Breast epithelium (tissue), 4 donors: ENCODE data around the gene FOXA1. TPM values are rescaled to one million over a fixed set of nuclear protein-coding genes. Genes with fewer than 3 reads are reported as not detected.

ENCODE experiments used
- DNase-seq, 2 donors: peaks; one replicate each; pipeline ENCODE4 v3.0.0-alpha.2; 2019; ENCODE audit warnings: low spot score in 2 of 2
- H3K27ac ChIP-seq, 2 donors: fragments of 200-600 bp; sonication (generic) in 1 of 2; one replicate each; pipeline ENCODE4 v1.5.1; 2016 to 2019; ENCODE audit warnings: mild to moderate bottlenecking in 1 of 2
- H3K27me3 ChIP-seq, 2 donors: fragments of 200-600 bp; sonication (generic) in 1 of 2; one replicate each; pipeline versions ENCODE4 v1.5.1 to v1.6.0; 2017 to 2019; ENCODE audit warnings: control low read depth in 1 of 2, mild to moderate bottlenecking in 1 of 2
- H3K36me3 ChIP-seq: fragments of 200-600 bp; one replicate; pipeline ENCODE4 v1.5.1; 2019
- H3K4me1 ChIP-seq, 2 donors: fragments of 200-600 bp; sonication (generic); one replicate each; pipeline ENCODE4 v1.5.1; 2016 to 2019; ENCODE audit warnings: control low read depth in 1 of 2
- H3K4me3 ChIP-seq, 3 donors: fragments of 200-600 bp; sonication (generic); 1 replicate in 2 of 3; 2 replicates in 1 of 3; pipeline ENCODE4 v1.5.1; 2016 to 2019; ENCODE audit warnings: mild to moderate bottlenecking in 3 of 3, moderate library complexity in 2 of 3
- H3K9me3 ChIP-seq, 2 donors: fragments of 200-600 bp; sonication (generic) in 1 of 2; one replicate each; pipeline ENCODE4 v1.5.1; 2016 to 2019; ENCODE audit warnings: control low read depth in 1 of 2
- POLR2A ChIP-seq: fragments of 450-650 bp; IDR thresholded peaks from one replicate; pipeline ENCODE4 v1.6.1; 2016; ENCODE audit warnings: antibody characterized with exemption, mild to moderate bottlenecking, moderate library complexity
- POLR2AphosphoS5 ChIP-seq, 3 donors: sonication (generic); formaldehyde crosslinking; IDR thresholded peaks; one replicate each; pipeline ENCODE4 v1.6.1; 2017; ENCODE audit warnings: antibody characterized with exemption in 3 of 3
- intact Hi-C: fragments of 100-400 bp; cut with DNase I; formaldehyde crosslinking; loops from one replicate; pipeline ENCODE4 v1.15.1; 2023; ENCODE audit warnings: low total_unique reads
- total RNA-seq, 3 donors: library from RNA; depleted of rRNA; stranded (reverse); fragments of >200 nt; gene quantifications; one replicate each; pipeline ENCODE4 v1.1.0, GENCODE V29; 2016
- TF ChIP-seq, protein P1 (sequence below), 3 donors: fragments of 450-650 bp; IDR thresholded peaks; one replicate each; pipeline ENCODE4 v1.5.1; 2016 to 2017; ENCODE audit warnings: antibody characterized with exemption in 3 of 3, mild to moderate bottlenecking in 3 of 3, moderate library complexity in 3 of 3

FOXA1 gene
- total RNA-seq, 3 donors from 2014 or later: 0.32 to 80.6 (median 74.4) TPM

DNA sequence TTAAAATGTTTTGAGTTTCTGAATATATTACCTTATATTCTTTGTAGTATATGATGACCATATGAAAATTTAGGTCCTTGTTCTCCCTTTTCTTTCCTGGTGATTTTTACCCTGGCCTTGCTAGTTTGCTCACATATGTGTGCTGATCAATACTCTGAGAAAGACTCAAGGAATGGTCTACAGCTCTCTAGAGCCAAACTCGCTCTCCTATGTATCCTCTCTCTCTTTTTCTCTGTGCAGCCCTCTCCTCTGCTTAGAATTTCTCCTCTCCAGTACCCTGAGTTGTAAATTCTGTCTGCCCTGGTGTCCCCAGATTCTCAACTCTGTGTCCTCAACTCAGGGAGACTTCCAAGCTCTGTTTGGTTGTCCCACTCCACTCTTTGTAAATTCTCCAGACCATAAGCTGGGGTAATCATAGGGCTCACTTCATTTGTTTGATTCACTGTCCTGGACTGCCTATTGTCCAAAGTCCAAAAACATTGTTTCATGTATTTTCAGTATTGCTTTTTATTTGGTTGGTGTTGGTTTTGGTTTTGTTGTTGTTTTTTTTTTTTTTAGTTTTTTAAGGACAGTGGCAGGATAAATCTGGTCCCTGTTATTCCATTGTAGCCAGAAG is 41.0 kb downstream of the FOXA1 start:
- no peaks in the 10 kb centered on the region for H3K27me3 ChIP-seq
- intact Hi-C loops: no loop called here
- peaks cover 6% of the 10 kb centered on the region for H3K36me3 ChIP-seq
- no peaks in the 10 kb centered on the region for H3K9me3 ChIP-seq
- no peak overlapping the region for H3K27ac ChIP-seq
- TF ChIP-seq POLR2AphosphoS5 (IDR thresholded peaks at IDR 0.05): no peak
- TF ChIP-seq, protein P1, sequence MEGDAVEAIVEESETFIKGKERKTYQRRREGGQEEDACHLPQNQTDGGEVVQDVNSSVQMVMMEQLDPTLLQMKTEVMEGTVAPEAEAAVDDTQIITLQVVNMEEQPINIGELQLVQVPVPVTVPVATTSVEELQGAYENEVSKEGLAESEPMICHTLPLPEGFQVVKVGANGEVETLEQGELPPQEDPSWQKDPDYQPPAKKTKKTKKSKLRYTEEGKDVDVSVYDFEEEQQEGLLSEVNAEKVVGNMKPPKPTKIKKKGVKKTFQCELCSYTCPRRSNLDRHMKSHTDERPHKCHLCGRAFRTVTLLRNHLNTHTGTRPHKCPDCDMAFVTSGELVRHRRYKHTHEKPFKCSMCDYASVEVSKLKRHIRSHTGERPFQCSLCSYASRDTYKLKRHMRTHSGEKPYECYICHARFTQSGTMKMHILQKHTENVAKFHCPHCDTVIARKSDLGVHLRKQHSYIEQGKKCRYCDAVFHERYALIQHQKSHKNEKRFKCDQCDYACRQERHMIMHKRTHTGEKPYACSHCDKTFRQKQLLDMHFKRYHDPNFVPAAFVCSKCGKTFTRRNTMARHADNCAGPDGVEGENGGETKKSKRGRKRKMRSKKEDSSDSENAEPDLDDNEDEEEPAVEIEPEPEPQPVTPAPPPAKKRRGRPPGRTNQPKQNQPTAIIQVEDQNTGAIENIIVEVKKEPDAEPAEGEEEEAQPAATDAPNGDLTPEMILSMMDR (IDR thresholded peaks at IDR 0.05): no peak
- no peak for TF ChIP-seq POLR2A
- no peak for DNase-seq
- H3K4me3 ChIP-seq: no peak overlapping the region
- no peaks in the 10 kb centered on the region for H3K4me1 ChIP-seq

DNA sequence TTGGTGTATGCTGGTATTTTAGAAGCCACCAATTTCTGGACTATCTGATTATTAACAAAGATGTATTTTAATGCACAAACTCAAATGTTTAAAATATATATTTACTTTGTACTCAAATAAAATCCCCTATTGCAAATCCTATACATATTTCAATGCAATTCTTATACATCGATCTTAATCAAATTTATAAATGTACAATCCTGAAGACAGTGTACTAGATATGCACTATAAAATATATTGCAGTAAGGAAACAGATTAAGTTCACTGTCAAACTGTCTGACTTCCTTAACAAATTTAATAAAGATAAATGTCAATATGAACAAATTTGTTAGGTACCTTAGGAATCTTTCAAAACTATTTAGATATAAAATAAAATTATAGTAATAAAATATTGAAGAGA is 43.9 kb downstream of the FOXA1 start:
- Histone ChIP-seq H3K27me3 (no peaks in the 10 kb centered on the region), H3K27ac (no peak overlapping the region), H3K4me3 (no peak overlapping the region), H3K9me3 (no peaks in the 10 kb centered on the region), H3K4me1 (no peaks in the 10 kb centered on the region), H3K36me3 (peaks cover 6% of the 10 kb centered on the region)
- no peak for DNase-seq
- TF ChIP-seq POLR2AphosphoS5 (IDR thresholded peaks at IDR 0.05) (no peak), POLR2A (no peak)
- TF ChIP-seq, protein P1 (IDR thresholded peaks at IDR 0.05): no peak
- intact Hi-C loops: no loop called here

DNA sequence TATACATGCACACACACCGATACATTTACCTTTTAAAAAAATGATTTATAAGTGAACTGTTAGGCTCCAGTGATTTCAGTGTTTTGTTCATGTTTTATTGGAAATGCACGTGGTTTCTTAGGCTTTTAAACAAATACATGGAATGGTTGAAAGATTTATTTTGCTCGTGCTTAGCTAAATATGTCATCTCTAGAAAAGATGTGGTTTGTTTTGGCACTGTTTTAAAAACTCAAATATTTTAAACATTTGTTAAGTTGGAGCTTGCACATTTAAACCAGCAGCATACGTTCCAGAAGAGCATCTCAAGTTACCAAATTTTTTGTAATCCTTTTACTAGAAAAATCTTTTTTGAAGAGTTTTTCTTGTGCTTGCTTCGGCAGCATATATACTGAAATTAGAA is 44.5 kb downstream of the FOXA1 start:
- Histone ChIP-seq H3K4me3 (no peak overlapping the region), H3K27ac (no peak overlapping the region), H3K9me3 (no peaks in the 10 kb centered on the region), H3K36me3 (peaks cover 6% of the 10 kb centered on the region), H3K27me3 (no peaks in the 10 kb centered on the region), H3K4me1 (no peaks in the 10 kb centered on the region)
- TF ChIP-seq POLR2A (no peak), POLR2AphosphoS5 (IDR thresholded peaks at IDR 0.05) (no peak)
- TF ChIP-seq, protein P1 (IDR thresholded peaks at IDR 0.05): no peak
- intact Hi-C loops: no loop called here
- no peak for DNase-seq

DNA sequence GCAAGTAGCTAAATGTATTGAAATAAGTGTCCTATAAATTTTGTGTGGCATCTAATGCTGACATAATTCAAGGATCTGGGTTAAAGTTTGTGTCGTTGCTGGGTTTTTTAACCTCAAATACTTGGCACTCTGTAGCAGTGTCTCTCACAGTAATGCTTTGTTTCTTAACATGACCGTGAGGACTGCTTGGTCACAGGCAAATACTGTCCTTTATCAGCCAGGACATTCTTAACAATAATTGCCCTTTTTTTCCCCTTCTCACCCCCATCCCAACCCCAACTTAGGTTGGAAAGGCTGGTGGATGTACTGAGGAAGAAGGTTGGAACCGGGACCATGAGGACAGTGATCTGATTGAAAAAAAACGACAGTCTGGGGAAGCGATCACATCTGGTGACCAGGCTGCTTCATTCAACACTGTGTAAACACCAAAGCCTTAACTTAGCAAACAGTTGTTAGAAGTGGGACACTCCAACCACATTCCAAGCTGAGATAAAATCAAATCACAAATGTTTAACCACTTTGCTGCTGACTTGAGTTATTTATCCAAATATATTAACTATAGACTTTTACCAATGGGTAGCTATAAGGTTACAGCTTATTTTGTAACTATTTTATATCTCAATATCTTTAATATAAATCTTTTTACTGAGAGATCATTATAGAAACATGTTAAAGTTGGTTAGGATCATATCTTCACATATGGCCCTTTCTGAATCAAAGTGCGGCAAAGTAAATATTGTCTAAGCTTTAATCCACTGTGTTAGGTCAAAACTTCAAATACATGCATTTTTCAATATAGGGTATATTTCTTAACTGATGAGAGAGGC is 48.2 kb downstream of the FOXA1 start:
- intact Hi-C loops: no loop called here
- Histone ChIP-seq H3K4me3 (no peak overlapping the region), H3K36me3 (peaks cover 6% of the 10 kb centered on the region), H3K27me3 (no peaks in the 10 kb centered on the region), H3K27ac (peak overlapping the region in 1 of 2 donors; percentile 37), H3K4me1 (no peaks in the 10 kb centered on the region), H3K9me3 (no peaks in the 10 kb centered on the region)
- TF ChIP-seq POLR2A (no peak), POLR2AphosphoS5 (IDR thresholded peaks at IDR 0.05) (no peak)
- TF ChIP-seq, protein P1 (IDR thresholded peaks at IDR 0.05): no peak
- no peak for DNase-seq

DNA sequence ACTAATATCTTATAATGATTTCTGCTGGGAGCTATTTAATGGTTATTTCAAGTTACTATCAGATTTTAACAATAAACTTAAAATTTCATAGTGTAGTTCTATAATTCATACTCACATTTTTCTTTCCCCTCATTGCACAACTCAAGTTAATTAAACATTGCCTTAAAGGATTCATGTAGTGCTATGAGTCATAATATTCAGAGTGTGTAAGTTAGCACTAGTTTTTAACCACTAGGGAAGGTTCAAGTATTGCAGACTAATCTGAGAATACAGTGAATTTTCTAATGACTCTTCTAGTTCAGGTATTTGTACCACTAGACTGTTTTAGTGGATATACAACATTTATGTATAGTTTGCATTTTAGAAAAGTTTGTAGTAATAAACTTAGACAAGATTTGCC is 49.9 kb downstream of the FOXA1 start:
- H3K4me1 ChIP-seq: no peaks in the 10 kb centered on the region
- peaks cover 4% of the 10 kb centered on the region for H3K36me3 ChIP-seq
- intact Hi-C loops: no loop called here
- TF ChIP-seq POLR2A: no peak
- TF ChIP-seq, protein P1 (IDR thresholded peaks at IDR 0.05): no peak
- no peak for TF ChIP-seq POLR2AphosphoS5 (IDR thresholded peaks at IDR 0.05)
- no peak for DNase-seq
- H3K27me3 ChIP-seq: no peaks in the 10 kb centered on the region
- no peak overlapping the region for H3K4me3 ChIP-seq
- H3K9me3 ChIP-seq: no peaks in the 10 kb centered on the region
- peak overlapping the region in 1 of 2 donors; percentile 37 for H3K27ac ChIP-seq
